HEK293 (cell line): ENCODE measurements around the gene PLEKHM2.

Source experiments
- CTCF ChIA-PET: fragments of 350-600 bp; formaldehyde crosslinking; extraction: SDS; loops from one replicate; lab custom pipeline; 2021; ENCODE audit warnings: antibody characterized with exemption; lab: Yijun Ruan, JAX
- POLR2A ChIA-PET: fragments of 300-600 bp; formaldehyde crosslinking; extraction: SDS; loops from one replicate; lab custom pipeline; 2020; ENCODE audit warnings: antibody characterized with exemption, inconsistent platforms; lab: Yijun Ruan, JAX
- H3K27ac ChIP-seq: fragments of 200-500 bp; sonication (Bioruptor generic); 2 replicates; pipeline ENCODE4 v1.5.1; 2014; ENCODE audit warnings: low read depth, low read length, control low read depth, inconsistent platforms; ENCODE audit errors: extremely low read depth
- H3K36me3 ChIP-seq, 2 experiments: fragments of 200-500 bp in 1 of 2; sonication (Bioruptor generic) in 1 of 2; 1 replicate in 1 of 2; 2 replicates in 1 of 2; pipeline ENCODE4 v1.5.1; 2014 to 2017; ENCODE audit warnings: inconsistent platforms in 2 of 2, low read length in 2 of 2; ENCODE audit not compliant: control insufficient read depth in 2 of 2, insufficient read depth in 1 of 2
- H3K4me1 ChIP-seq: fragments of 200-500 bp; sonication (Bioruptor generic); 2 replicates; pipeline ENCODE4 v1.5.1; 2014; ENCODE audit warnings: mild to moderate bottlenecking, low read length, inconsistent platforms; ENCODE audit not compliant: control insufficient read depth, insufficient read depth
- H3K4me3 ChIP-seq: 2 replicates; pipeline ENCODE4 v1.5.1; 2011; ENCODE audit warnings: low read depth, mild to moderate bottlenecking, control low read depth, low read length, moderate library complexity
- H3K9me3 ChIP-seq: fragments of 200-500 bp; sonication (Bioruptor generic); 2 replicates; pipeline ENCODE4 v1.5.1; 2014; ENCODE audit warnings: low read depth, low read length, inconsistent platforms; ENCODE audit not compliant: control insufficient read depth, insufficient read depth
- HIC1 ChIP-seq: fragments of 450-650 bp; formaldehyde crosslinking; IDR thresholded peaks from 2 replicates; pipeline ENCODE4 v1.5.1; 2016; ENCODE audit warnings: missing biosample characterization, missing genetic modification characterization
- INSM2 ChIP-seq: fragments of 450-650 bp; formaldehyde crosslinking; IDR thresholded peaks from 2 replicates; pipeline ENCODE4 v1.5.1; 2016; ENCODE audit warnings: missing biosample characterization, missing genetic modification characterization
- KLF1 ChIP-seq: fragments of 450-650 bp; formaldehyde crosslinking; IDR thresholded peaks from 2 replicates; pipeline ENCODE4 v1.5.1; 2016; ENCODE audit warnings: missing biosample characterization, missing genetic modification characterization
- MYNN ChIP-seq: fragments of 450-650 bp; formaldehyde crosslinking; IDR thresholded peaks from 2 replicates; pipeline ENCODE4 v1.5.1; 2016; ENCODE audit warnings: missing biosample characterization, missing genetic modification characterization, borderline replicate concordance
- PBX3 ChIP-seq: sonication (generic); formaldehyde crosslinking; IDR thresholded peaks from 2 replicates; pipeline ENCODE4 v1.8.1; 2022; ENCODE audit warnings: mild to moderate bottlenecking, moderate library complexity, missing genetic modification reagents
- ZBTB10 ChIP-seq: fragments of 450-650 bp; formaldehyde crosslinking; IDR thresholded peaks from 2 replicates; pipeline ENCODE4 v1.5.1; 2016; ENCODE audit warnings: missing biosample characterization, missing genetic modification characterization
- ZBTB17 ChIP-seq: fragments of 450-650 bp; formaldehyde crosslinking; IDR thresholded peaks from 2 replicates; pipeline ENCODE4 v1.5.1; 2016; ENCODE audit warnings: missing biosample characterization, missing genetic modification characterization
- ZNF423 ChIP-seq: fragments of 450-650 bp; formaldehyde crosslinking; IDR thresholded peaks from 2 replicates; pipeline ENCODE4 v1.5.1; 2016; ENCODE audit warnings: missing biosample characterization, missing genetic modification characterization
- ZNF449 ChIP-seq: fragments of 450-650 bp; formaldehyde crosslinking; IDR thresholded peaks from 2 replicates; pipeline ENCODE4 v1.5.1; 2017; ENCODE audit warnings: missing biosample characterization, mild to moderate bottlenecking, missing genetic modification characterization, moderate library complexity
- ZNF585B ChIP-seq: fragments of 450-650 bp; formaldehyde crosslinking; IDR thresholded peaks from 2 replicates; pipeline ENCODE4 v1.5.1; 2016; ENCODE audit warnings: missing biosample characterization, missing genetic modification characterization
- ZNF623 ChIP-seq: fragments of 450-650 bp; formaldehyde crosslinking; IDR thresholded peaks from 2 replicates; pipeline ENCODE4 v1.5.1; 2016; ENCODE audit warnings: missing biosample characterization, missing genetic modification characterization
- ZNF626 ChIP-seq: fragments of 450-650 bp; sonication (Bioruptor Pico); formaldehyde crosslinking; IDR thresholded peaks from 2 replicates; pipeline ENCODE4 v1.5.1; 2018; ENCODE audit warnings: missing biosample characterization, missing genetic modification characterization, inconsistent platforms
- ZNF776 ChIP-seq: fragments of 450-650 bp; formaldehyde crosslinking; IDR thresholded peaks from 2 replicates; pipeline ENCODE4 v1.5.0; 2017; ENCODE audit warnings: missing biosample characterization, missing genetic modification characterization, borderline replicate concordance
- ZSCAN18 ChIP-seq: fragments of 450-650 bp; formaldehyde crosslinking; IDR thresholded peaks from 2 replicates; pipeline ENCODE4 v1.5.1; 2016; ENCODE audit warnings: missing biosample characterization, missing genetic modification characterization

PLEKHM2 gene

GRCh38 chr1:15733218-15733725 is 49.2 kb downstream of the PLEKHM2 start:
- no peaks in the 10 kb centered on the region for H3K9me3 ChIP-seq
- peaks cover 0 to 70% of the 10 kb centered on the region in 2 experiments; a peak in 1 of 3 replicates for H3K36me3 ChIP-seq
- no peak overlapping the region for H3K27ac ChIP-seq
- TF ChIP-seq ZSCAN18 = no peak
- no peak for TF ChIP-seq MYNN
- TF ChIP-seq ZBTB10 = no peak
- TF ChIP-seq PBX3 = no peak
- no peak for TF ChIP-seq ZNF449 (tag by site-specific recombination)
- TF ChIP-seq ZNF623 (tag by site-specific recombination) = no peak
- TF ChIP-seq ZNF626 (tag by site-specific recombination) = no peak
- no peak for TF ChIP-seq ZNF776
- TF ChIP-seq ZNF423 (tag by site-specific recombination) = no peak
- no peak for TF ChIP-seq ZBTB17 (tag by site-specific recombination)
- TF ChIP-seq KLF1 (tag by site-specific recombination) = no peak
- no peak for TF ChIP-seq ZNF585B
- no peak for TF ChIP-seq INSM2 (tag by site-specific recombination)
- no peak for TF ChIP-seq HIC1 (tag by site-specific recombination)
- CTCF ChIA-PET = interaction anchor here (2.7 kb wide), 1 partner anchor 8 kb away, joined by 15 read pairs; no protein-coding TSS in a partner anchor
- POLR2A ChIA-PET = interaction anchor here (0.6 kb wide), 1 partner anchor 79 kb away, joined by 3 read pairs; no protein-coding TSS in a partner anchor
- H3K4me3 ChIP-seq = no peak overlapping the region
- no peaks in the 10 kb centered on the region for H3K4me1 ChIP-seq
